CD4-positive, alpha-beta T cell treated with Interleukin-1 beta for 1 hour (primary cell): Measurements from ENCODE around the gene EPB41L5.

Experiments
- DNase-seq, 2 donors: peaks; one replicate each; pipeline ENCODE4 v3.0.0-alpha.2; 2020 to 2022

The EPB41L5 gene

GRCh38 chr2:120204022-120204405, 191.1 kb downstream of the EPB41L5 start:
- no peak for DNase-seq

GRCh38 chr2:120204417-120204816, 191.5 kb downstream of the EPB41L5 start:
- no peak for DNase-seq

GRCh38 chr2:120204945-120205670, 192.2 kb downstream of the EPB41L5 start:
- no peak for DNase-seq

- DNase-seq: peak in 1 of 2 donors; percentile 33
Measured at GRCh38 chr2:120206022-120206581, 193.2 kb downstream of the EPB41L5 start.

- DNase-seq: no peak
Measured at GRCh38 chr2:120208381-120209353, 195.8 kb downstream of the EPB41L5 start.

- DNase-seq: no peak
Measured at GRCh38 chr2:120209427-120210269, 196.8 kb downstream of the EPB41L5 start.

GRCh38 chr2:120210270-120210693, 197.4 kb downstream of the EPB41L5 start:
- peak in 1 of 2 donors; percentile 25 for DNase-seq

- no peak for DNase-seq
Measured at GRCh38 chr2:120218181-120218580, 205.3 kb downstream of the EPB41L5 start.

GRCh38 chr2:120219291-120219690, 206.4 kb downstream of the EPB41L5 start:
- no peak for DNase-seq

GRCh38 chr2:120219766-120220165, 206.9 kb downstream of the EPB41L5 start:
- DNase-seq: no peak

- no peak for DNase-seq
Measured at GRCh38 chr2:120220756-120221155, 207.9 kb downstream of the EPB41L5 start.

- no peak for DNase-seq
Measured at GRCh38 chr2:120221616-120222015, 208.7 kb downstream of the EPB41L5 start.

GRCh38 chr2:120222186-120223033, 209.5 kb downstream of the EPB41L5 start:
- DNase-seq: no peak

- DNase-seq: peak; percentile 89 to 93
Measured at GRCh38 chr2:120223034-120223912, 210.4 kb downstream of the EPB41L5 start, which contains the start of gene TMEM185B. Gene TMEM185B (minus strand): TSS chr2:120223400. CDS start chr2:120222976, 424 bp downstream.

- no peak for DNase-seq
Measured at GRCh38 chr2:120224256-120224655, 211.4 kb downstream of the EPB41L5 start.

GRCh38 chr2:120224735-120225548, 212.1 kb downstream of the EPB41L5 start:
- DNase-seq: no peak

GRCh38 chr2:120225549-120226065, 212.7 kb downstream of the EPB41L5 start:
- DNase-seq: no peak

- DNase-seq: no peak
Measured at GRCh38 chr2:120226316-120226715, 213.4 kb downstream of the EPB41L5 start.
